Measurements from ENCODE around the gene PTAFR.

DNA sequence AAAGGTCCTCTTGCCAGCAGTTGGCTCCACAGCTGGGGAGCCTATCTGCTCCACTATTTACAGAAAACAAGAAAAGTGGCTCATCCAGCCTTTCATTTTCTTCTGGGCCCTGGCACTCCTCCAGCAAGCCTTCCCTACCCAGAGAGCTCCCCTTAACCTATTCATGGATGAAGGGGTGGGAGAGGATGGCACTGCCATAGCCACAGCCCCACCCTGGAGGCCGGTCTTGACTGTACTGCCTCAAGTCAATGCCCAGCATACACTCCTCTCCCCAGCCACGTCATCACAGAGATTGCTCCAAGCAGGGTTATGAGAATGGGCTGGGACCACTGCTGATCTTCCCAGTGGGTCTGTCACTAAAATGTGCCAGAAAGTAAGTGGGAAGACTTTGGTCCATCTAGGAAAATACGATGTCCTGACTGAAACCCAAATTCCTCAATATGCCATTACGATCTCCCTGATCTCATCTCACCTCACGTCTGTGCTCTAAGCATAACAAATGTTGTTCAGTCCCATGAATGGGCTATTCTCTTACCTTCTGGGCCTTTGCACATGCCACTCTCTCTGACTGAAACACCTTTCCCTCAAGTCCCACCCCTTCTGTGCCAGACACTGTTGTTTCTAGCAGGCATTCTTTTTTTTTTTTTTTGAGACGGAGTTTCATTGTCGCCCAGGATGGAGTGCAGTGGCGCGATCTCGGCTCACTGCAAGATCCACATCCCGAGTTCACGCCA lies 21.4 kb upstream of the PTAFR start:
- TF ChIP-seq, protein P1, sequence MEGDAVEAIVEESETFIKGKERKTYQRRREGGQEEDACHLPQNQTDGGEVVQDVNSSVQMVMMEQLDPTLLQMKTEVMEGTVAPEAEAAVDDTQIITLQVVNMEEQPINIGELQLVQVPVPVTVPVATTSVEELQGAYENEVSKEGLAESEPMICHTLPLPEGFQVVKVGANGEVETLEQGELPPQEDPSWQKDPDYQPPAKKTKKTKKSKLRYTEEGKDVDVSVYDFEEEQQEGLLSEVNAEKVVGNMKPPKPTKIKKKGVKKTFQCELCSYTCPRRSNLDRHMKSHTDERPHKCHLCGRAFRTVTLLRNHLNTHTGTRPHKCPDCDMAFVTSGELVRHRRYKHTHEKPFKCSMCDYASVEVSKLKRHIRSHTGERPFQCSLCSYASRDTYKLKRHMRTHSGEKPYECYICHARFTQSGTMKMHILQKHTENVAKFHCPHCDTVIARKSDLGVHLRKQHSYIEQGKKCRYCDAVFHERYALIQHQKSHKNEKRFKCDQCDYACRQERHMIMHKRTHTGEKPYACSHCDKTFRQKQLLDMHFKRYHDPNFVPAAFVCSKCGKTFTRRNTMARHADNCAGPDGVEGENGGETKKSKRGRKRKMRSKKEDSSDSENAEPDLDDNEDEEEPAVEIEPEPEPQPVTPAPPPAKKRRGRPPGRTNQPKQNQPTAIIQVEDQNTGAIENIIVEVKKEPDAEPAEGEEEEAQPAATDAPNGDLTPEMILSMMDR (IDR thresholded peaks at IDR 0.05), result no peak
- TF ChIP-seq EP300 (IDR thresholded peaks at IDR 0.05) (no peak), POLR2A (IDR thresholded peaks at IDR 0.05) (no peak)

Measured in ovary (tissue), 3 donors.